Omental fat pad (tissue), 4 donors: ENCODE data around the gene CKAP2L. TPM values are rescaled to one million over a fixed set of nuclear protein-coding genes. Genes with fewer than 3 reads are reported as not detected.

Experiments
- ATAC-seq: fragments of 150-250 bp; one replicate; pipeline ENCODE4 v1.9.1; 2016; ENCODE audit warnings: mild to moderate bottlenecking, moderate library complexity; ENCODE audit not compliant: low FRiP score
- DNase-seq: peaks from one replicate; pipeline ENCODE4 v3.0.0-alpha.2; 2019; ENCODE audit warnings: low spot score
- CTCF ChIP-seq, 3 donors: fragments of 450-650 bp; IDR thresholded peaks; one replicate each; pipeline ENCODE4 v1.5.1; 2016 to 2017; ENCODE audit warnings: antibody characterized with exemption in 3 of 3, mild to moderate bottlenecking in 3 of 3, moderate library complexity in 2 of 3
- total RNA-seq, 4 donors: library from RNA; depleted of rRNA; stranded (reverse); fragments of >200 nt; gene quantifications; one replicate each; pipeline ENCODE4 v1.1.0, GENCODE V29; 2016

The CKAP2L gene
- total RNA-seq, 4 donors from 2014 or later = 0.13 to 3.8 (median 0.16) TPM; not detected in 1

GRCh38 chr2:112790305-112790704 lies 25.9 kb upstream of the CKAP2L start:
- ATAC-seq (no peak), DNase-seq (no peak)
- TF ChIP-seq CTCF (IDR thresholded peaks at IDR 0.05) = no peak

GRCh38 chr2:112789186-112789585 lies 24.8 kb upstream of the CKAP2L start:
- TF ChIP-seq CTCF (IDR thresholded peaks at IDR 0.05) = no peak
- no peak for DNase-seq
- no peak for ATAC-seq

- no peak for ATAC-seq
- TF ChIP-seq CTCF (IDR thresholded peaks at IDR 0.05) = no peak
- DNase-seq = no peak
Measured at GRCh38 chr2:112788653-112789052, 24.2 kb upstream of the CKAP2L start.

- no peak for ATAC-seq
- DNase-seq = no peak
- TF ChIP-seq CTCF (IDR thresholded peaks at IDR 0.05) = no peak
Measured at GRCh38 chr2:112787729-112788393, 23.5 kb upstream of the CKAP2L start.

- ATAC-seq = no peak
- DNase-seq = no peak
- no peak for TF ChIP-seq CTCF (IDR thresholded peaks at IDR 0.05)
Measured at GRCh38 chr2:112787294-112787693, 22.9 kb upstream of the CKAP2L start.

GRCh38 chr2:112784199-112785189 lies 20.1 kb upstream of the CKAP2L start, which contains the start of gene IL1A:
TSS of gene IL1A (minus strand) at chr2:112784493. CDS start at chr2:112783770, 723 bp downstream.
- DNase-seq = no peak
- peak; percentile 94 for ATAC-seq
- TF ChIP-seq CTCF (IDR thresholded peaks at IDR 0.05) = no peak
